HG03460 (cell line): Measurements from ENCODE around the gene DGKI.

Experiments used
- ATAC-seq: cut with Tn5 transposase; IDR thresholded peaks from one replicate; pipeline ENCODE4 v1.9.1; 2021; ENCODE audit not compliant: unreplicated experiment

The DGKI gene

DNA sequence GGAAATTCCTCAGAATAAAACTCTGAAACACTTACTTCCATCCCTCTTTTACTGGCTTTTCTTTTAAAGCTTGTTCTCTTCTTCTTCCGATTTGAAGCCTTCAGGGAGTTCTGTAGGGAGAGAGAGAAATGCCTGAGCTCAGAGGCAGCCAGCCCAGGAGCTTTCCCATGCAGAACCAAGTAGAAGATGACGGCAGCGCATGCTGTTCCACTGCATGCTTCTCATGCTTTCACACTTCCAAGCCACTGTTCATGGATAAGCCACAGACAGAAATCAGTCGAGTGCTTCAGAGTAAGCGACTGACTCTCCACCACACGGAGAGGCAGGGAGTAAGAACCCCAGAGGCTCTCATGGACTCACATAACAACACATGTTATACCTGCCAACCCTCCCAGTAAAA lies 237.3 kb downstream of the DGKI start:
- no peak for ATAC-seq

DNA sequence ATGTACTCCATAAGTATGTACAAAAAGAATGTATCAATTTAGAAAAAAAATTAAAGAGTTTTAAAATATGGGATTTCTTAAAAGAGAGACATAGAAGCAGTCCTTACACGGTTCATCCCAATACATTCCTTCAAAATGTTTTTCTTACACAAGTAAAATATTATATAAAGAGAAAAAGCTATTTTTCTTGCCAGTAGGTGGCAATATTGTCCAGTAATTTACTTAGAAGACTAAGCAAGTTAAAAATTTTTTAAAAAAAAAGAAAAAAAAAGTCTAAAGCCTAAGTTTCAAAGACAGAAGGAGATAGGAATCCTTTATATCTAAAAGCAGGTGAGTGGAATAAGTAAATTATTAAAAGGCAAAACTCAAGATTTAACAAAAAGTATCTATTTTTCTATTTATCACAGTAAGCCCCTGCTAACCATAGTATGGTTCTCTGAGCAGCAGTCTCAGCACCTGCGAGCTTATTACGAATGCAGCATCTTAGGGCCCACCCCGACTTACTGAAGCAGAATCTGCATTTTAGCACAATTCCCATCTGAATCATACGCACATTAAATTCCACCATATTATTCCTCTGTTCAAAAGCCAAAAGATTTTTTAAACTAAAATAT lies 240.6 kb downstream of the DGKI start:
- ATAC-seq, result no peak

- ATAC-seq, result no peak
Observed at GRCh38 chr7:137603043-137603442, 243.7 kb downstream of the DGKI start.

DNA sequence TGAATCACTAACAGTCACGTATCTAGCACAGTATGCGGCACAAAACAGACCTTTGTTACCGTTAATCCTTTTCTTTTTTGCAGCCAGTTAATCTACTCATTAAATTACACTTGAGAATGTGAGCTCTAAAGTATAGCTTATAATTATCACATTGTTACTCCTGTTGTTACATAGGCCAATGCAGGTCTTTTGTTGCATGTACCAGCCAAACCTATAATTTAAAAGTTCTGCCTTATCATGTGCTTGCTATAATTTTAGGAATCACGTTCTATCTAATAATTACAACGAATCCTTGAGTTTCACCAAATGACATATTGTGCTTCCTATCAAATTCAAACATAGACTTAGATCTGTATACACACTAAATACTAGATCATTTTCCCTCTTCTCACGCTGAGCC lies 245.1 kb downstream of the DGKI start:
- no peak for ATAC-seq

- ATAC-seq, result no peak
Observed at GRCh38 chr7:137597856-137598255, 248.9 kb downstream of the DGKI start.

DNA sequence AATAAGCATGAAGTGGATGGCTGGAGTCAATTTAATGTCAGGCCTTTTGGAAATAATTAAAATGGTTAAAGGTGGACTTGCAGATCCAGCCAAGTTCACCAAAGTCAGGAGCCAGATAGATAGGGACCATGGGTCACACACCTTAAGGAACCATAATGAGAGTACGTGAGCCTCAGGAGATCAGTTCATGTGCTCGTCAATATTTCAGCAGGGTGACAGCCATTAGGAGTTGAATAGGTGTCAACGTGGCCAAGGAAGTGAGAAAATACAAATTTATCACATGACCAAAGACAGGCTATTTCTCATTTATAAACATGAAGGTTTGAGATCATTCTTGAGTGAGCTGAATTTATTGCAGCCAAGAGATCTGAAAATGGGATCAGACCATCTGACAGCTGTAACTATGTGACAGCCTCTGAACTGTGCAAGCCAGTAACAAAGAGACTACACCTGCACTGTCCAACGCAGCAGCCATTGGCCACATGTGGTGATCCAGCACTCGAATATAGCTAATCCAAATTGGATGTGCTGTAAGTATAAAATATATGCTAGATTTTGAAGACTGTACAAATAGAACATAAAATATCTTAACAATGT lies 253.6 kb downstream of the DGKI start:
- ATAC-seq, result no peak

DNA sequence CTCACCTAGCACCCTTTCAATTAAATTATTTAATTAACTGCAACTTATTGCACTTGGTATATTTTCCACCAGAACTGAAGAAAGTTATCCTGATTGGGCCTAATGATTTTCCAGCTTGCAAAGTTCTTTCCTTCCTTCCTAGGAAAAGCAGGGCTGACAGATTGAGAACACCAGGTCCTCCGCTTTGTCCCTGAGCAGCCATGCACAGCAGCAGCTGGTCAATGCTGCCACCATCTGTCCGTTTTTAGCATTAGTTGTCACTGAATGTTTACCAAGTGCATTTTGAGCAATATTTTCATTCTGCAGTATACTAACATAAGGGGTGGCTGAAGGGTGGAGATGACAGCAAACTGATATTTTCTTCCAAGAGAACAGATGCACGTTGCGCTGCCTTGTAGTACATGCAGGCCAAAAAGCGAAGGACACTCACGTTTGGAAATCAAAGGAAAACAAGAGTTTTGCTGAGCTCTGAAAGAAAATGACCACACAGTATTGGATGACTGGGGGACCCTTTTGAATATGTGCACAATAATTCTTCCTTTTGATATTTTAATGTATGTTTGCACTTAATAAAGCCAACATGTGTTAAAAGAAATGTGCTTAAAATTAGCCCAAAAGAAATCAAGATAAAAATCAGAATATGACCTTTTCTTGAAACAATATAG lies 254.4 kb downstream of the DGKI start:
- no peak for ATAC-seq

DNA sequence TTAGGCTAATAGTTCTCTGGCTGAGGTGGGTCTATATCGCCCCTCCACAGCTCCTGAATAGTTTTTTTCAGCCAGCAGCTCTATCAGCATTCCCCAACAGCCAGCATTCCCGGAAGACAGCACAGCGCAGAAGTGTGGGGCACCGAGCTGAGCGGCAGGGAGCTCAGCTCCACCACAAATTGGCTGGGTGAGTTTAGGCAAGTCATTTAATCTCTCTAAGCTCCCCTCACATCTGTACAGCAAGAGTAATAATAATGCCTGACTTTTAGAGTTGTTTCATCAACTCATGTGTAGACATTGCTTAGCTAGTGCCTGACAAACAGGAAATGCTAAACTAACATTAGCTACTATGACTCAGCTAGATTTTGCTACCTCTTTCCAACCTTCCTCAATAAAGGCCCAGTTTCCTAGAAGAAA lies 255.3 kb downstream of the DGKI start:
- no peak for ATAC-seq

DNA sequence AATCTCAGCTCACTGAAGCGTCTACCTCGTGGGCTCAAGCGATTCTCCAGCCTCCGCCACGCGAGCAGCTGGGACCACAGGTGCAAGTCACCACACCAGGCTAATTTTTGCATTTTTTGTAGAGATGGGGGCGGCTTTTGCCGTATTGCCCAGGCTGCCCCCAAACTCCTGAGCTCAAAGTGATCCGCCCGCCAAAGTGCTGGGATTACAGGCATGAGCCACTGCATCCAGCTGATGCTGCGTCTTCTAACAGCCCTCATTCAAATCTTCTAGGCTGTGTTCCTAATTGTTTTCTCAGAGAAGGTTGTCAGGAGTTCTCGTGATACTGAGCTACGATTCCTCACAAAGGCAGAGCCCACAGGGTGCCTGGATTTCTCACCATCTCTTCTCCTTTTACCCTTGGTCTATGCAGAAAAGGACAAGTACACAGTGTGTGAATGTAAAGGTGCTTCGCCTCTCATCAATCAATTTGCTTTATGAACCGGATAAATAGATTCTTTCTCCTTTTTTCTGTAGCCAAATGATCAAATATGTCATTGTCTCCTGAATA lies 255.9 kb downstream of the DGKI start:
- ATAC-seq, result no peak

DNA sequence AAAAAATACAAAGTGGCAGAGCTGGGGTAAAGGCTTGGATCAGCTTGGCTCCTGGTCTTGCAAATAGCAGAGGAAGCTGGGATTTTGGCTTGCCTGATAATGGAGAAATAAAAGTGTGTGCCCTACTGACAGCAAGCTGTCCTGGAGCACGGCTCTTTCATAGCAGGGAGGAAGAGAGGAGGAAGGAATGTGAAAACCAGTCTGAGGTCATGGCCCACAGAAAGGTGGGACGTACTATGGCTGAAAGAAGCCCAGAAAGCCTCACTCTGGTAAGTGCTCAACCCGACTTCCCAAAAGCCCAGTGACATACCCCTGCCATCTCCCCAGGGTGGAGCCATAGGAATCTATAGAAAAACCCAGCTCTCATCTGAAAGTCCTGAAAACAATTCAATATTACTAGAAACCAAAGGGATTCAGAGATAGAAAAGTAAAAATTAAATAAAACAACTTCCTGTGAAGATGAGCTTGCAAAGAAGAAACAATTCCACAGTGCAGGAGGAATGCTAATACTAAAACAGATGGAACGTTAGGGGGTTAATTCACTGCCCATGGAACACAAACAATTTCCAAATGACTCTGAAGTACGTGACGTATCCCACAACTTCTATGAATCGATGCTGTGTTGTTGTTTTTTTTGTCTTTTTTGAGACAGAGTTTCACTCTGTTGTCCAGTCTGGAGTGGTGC lies 256.6 kb downstream of the DGKI start:
- ATAC-seq, result no peak

- no peak for ATAC-seq
Observed at GRCh38 chr7:137587326-137587725, 259.4 kb downstream of the DGKI start.

DNA sequence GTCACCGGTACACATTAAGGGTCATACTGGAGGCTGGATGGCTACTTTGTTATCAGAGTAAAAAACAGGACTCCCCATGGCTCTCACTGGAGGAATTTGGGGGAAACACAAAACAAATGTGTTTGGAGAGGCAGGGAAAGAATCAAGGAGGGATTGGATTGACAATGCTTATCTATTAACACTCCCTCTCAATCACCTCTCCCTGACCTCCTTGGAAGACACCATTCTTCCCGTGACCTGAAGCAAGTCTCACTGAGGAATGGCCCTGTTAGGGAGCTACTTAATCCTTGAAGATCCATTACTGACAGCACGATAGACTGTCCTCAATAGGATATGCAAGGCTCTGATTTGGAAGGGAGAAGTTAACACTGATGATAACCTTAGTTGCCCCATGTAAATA lies 261.2 kb downstream of the DGKI start:
- ATAC-seq, result no peak

- no peak for ATAC-seq
Observed at GRCh38 chr7:137583172-137583571, 263.6 kb downstream of the DGKI start.

DNA sequence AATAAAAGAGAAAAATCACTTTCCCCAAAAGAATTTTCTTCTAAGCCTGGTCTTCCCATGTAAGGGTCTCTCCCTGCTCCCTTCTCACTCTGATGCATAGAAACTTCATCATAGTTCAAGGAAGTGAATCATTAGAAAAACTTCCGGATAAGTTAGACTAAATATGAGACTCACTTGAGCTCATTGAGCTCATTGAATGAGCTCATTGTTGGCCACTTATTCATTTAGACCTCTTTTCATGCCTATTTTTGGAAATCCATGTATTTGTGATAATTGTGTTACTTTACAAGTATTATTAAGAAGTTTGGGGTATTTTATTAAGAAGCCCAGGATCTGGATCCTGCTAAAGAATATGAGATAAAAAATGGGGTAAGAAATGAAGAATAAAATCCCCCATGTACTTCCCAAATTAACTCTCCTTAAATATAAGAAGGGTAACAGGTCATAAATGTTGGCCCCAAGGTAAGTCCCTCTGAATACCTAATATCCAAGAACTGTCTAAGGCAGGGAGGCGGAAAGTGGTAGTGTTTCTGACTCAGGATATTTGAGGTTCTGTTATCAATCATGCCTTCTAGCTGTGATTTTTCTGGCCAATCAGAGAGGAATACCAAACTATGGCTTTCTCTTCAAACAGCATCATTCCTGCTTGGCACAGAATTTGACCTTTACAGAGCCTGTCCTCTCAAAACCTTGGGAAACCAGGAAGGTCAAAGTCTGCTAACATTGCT lies 266.7 kb downstream of the DGKI start:
- no peak for ATAC-seq

GRCh38 chr7:137578541-137578940 lies 268.2 kb downstream of the DGKI start:
- ATAC-seq, result no peak

DNA sequence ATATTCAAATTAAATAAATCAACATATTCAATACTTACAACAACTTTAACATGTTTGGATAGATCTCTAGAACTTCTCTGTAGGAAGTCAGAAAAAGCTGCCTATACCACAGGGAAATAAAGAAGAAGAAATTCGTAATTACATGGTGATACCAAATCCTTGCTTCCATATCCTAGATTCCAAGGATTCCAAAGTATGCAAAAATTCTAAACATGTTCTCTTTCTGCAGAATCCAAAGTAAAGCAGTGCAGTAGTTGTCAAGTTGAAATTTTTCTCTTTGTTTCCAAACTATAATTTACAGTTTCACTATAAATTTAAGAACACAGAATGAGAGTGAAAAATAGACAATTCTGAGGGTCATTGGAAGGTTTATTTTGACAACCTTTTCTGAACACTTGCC lies 269.6 kb downstream of the DGKI start:
- no peak for ATAC-seq

- ATAC-seq, result no peak
Observed at GRCh38 chr7:137576481-137576880, 270.3 kb downstream of the DGKI start.

GRCh38 chr7:137574812-137575211 lies 272.0 kb downstream of the DGKI start:
- no peak for ATAC-seq

- no peak for ATAC-seq
Observed at GRCh38 chr7:137572056-137572784, 274.6 kb downstream of the DGKI start.

DNA sequence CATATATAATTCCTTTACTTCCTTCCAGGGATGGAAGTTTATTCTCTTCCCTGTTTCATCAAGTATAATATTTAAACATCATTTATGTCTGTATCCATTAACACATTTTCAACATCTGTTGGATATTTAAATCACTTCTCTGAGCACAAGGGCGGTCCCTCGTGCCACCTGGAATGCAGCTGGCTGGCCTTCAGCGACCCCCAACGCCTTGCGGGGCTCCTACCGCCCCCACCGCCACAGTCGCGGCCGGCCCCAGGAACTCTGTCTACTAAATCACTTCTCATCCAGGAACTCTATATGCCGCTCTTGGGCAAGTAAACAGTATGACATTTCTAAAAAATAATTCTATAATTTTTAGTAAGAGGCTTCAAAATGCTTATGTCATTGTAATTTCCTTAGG lies 282.1 kb downstream of the DGKI start:
- ATAC-seq, result no peak
